Colon (tissue), 2 donors: Measurements from ENCODE around the gene KRT10.

Source experiments
- FAIRE-seq: peaks from 2 replicates; lab custom pipeline; 2012; peaks lifted over from hg19 to GRCh38; lab: Jason Lieb, UNC
- donor health status: control.
- donor health status: control.

The KRT10 gene

DNA sequence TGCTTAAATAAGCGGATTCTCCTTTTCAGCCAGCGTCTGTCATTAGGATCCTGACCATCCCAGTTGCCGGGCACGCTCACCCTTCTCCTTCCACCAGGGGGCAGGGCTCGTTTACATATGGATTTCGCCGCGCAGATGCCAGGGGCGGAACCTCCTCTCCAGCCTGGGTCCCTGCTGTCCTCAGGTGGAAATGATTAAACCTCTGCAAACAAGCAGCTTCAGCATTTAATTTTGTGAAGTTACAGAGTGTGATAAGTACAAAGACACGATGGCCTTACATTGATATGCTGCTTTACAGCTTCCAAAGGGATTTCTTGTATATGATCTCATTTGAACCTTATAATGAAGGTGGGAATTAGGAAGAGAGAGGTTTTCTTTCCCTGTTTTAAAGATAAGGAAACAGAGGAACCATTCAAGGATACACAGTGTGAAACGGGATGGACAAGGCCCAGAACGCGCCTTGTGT, 18.8 kb downstream of the KRT10 start:
- FAIRE-seq = no peak

DNA sequence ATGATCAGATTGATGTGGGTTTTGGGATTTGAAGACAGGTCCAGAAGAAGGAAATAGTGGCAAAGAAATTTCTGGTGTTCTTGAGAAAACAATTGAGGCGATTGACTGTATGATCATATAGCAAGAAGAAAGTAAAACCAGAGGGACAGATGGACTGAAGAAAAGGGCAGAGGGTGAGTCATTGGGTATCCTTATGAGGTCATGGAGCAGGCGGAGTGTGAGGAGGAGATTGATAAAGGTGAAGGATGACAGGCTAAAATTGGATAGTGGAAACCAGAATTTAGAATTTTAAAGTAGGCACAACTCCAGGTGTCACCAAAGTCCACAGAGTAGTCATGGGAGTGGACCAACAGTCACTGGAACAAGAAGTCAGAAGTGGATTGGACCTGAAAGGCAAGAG, 21.3 kb downstream of the KRT10 start:
- FAIRE-seq = no peak

DNA sequence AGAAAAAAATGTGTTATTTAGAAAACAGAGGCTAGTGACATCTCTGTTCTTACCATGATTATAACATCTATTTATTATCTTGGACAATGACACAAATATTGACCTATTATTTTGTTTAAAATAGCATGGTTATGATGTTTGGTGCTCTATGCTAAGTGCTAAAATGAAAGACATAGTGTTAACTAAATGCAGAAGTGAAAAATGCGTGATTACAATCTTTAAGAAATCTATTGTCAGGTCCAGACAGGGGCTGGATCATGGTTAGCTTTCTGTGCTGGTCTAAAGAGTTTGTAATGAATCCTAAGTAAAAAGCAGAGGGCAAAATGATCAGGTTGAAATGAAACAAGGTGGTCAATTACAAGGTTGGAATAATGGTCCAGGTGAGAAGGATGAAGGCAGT, 22.0 kb downstream of the KRT10 start:
- FAIRE-seq = no peak

DNA sequence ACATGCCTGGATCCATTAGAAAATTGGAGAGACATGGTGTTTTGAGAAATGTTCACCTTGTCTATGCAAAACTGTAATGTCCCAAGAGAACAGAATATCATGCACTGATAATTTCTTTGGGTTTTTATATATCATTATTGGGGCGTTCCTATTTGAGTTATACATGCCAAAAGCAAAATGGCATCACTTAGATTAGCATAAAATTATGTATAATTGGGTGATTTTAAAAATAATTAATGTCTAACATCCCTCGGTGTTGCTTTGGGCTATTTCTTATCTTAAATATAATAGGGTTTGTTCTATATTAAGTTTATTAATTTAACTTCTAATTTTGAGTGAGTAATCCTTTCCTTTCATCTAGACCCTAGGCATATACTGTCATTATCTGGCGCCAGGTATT, 22.6 kb downstream of the KRT10 start, which contains the start of gene KRT28:
Gene KRT28, minus strand, starts transcription at position 101 of the 400 bp plus-strand sequence. Its CDS starts 66 bp downstream, at position 35.
- no peak for FAIRE-seq

DNA sequence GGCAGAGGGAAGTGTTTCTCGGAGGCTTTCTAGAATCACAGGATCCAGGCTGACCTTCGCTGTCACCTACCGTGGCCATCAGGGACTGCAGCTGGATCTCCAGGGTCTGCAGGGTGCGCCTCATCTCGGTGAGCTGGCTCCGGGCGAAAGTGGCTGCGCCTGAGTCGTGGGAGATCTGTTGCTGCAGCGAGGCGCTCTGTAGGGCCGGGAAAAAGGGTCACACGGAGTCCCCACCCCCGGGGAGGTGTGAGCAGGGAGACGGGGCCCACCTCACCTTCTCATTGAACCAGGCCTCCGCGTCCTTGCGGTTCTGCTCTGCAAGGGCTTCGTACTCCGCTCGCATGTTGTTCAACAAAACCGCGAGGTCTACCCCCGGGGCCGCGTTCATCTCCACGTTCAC, 25.6 kb downstream of the KRT10 start:
- FAIRE-seq = no peak

DNA sequence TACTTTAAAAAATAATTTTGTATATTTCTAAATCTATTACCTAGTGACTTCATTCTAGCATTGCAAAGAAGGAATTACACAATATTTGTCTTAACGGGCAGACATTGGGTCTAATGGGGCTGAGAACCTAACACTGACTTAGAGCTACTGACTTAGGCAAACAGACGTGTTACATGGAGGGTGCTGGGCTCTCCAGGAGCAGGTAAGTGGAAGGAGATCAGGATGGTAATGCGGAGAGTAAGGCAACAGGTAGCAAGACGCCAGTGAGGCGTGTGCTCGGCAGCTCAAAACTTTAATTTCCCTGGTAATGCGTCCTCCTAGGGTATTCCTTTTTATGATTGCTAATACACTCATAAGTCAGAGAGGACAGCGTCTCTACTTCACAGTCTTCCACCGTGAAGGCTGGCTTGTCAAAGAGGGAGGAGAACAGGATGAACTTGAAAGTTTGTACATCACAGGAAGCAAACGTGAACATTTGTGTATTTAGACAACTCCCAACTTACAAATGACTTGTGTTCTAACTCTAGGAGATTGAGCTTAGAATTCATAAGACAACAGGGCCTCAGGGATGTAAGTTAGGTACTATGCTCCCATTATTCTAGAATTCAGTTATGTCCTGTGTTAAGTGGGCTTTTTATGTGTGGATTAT, 27.3 kb downstream of the KRT10 start:
- FAIRE-seq = no peak

DNA sequence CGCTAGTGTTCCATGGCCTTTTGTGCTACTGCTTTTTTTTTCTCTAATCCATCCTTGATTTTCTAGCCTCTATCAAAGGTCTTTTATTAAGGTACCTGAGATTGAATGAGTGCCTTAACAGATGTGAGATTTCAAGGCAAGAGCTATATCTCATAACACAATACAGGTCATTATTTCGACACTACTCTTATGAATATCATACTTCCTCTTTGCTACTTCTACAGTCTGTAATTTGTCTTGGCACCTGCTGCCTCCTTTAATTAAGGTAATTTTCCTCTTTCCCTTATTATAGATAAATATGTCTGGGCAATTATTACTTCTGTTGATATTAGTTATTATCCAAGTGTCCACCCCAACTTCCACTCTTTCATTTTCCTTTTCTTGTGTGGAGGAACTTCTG, 27.9 kb downstream of the KRT10 start:
- FAIRE-seq = no peak

DNA sequence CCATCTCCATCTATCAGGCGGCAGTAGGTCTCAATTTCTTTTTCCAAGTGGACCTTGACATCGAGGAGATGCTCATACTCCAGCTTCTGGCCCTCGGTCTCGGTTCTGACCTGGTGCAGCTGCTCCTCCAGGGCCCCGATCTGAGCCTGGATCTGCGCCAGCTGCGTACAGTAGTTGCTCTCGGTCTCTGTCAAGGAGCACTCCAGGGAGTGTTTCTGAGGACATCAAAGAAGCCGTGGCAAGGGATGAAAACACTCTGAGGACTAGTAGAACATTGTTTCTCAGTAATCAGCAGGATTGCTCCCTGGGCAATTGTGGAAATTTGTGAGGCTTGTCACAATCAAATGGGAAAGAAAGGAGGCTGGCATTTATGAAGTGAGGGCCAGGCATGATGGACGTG, 28.6 kb downstream of the KRT10 start:
- no peak for FAIRE-seq

DNA sequence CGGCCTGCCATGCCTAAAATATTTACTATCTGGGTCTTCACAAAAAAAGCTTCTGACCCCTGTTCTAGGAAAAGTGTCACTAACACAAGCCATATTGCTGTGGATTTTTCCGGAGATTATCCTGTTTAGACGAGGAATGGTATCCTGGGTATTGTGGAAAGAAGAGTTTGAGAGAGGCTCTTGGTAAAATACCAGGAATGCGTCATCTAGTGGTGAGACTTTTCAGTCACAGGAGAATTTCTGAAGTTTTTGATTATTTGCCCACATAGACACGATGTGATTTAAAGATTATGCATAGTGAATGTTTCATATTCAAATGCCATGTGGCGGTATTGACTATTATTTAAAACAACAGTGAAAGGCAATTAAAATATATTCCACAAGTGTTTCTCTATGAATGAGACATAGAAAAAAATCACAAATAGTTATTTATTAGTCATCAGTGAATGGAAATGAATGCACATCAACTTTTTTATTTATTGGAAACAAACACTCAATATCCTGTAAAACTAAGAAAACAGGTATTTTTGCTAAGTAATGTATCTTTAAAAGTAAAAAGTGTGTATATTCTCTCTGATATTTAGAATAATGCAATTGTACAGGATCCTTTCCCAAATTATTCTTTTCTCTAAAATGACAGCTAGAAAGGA, 30.5 kb downstream of the KRT10 start:
- FAIRE-seq = no peak

DNA sequence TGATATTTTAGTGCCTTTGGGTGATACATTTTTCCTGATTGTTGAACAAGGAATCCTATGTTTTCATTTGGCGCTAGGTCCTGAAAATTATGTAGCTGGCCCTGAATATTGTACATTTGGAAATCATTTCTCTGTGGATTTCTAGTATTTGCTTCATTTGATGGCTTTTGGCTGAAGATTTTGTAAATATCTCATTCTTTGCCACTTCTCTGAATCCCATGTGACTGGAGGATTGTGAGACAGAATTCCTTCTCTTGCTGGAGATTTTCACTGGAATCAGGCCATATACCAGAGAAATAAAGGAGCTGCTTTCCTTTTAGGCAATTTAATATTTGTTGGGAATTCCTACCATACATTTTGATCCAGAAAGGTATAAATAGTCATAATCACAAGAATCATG, 31.3 kb downstream of the KRT10 start:
- FAIRE-seq = no peak

DNA sequence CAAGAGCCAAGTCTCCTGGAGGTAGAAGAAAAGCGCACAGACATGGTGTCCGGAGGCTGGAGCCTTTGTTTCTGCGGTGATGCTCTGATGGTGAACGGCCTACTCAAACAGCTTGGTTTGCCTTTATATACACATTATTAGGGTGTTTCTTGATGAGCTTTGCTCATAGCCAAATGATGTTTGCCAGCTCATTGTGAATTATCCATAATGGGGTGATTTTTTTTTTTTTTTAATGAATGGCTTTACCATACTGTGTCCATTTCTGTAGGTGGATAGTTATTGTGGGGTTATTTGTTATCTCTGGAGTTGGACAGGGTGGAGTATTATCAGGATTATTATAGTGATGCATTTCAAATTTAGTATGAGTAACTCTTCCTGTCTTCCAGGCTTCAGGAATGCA, 40.0 kb downstream of the KRT10 start, which contains the start of gene KRT27:
Gene KRT27, minus strand, starts transcription at position 101 of the 400 bp plus-strand sequence. Its CDS starts 57 bp downstream, at position 44.
- FAIRE-seq = no peak

DNA sequence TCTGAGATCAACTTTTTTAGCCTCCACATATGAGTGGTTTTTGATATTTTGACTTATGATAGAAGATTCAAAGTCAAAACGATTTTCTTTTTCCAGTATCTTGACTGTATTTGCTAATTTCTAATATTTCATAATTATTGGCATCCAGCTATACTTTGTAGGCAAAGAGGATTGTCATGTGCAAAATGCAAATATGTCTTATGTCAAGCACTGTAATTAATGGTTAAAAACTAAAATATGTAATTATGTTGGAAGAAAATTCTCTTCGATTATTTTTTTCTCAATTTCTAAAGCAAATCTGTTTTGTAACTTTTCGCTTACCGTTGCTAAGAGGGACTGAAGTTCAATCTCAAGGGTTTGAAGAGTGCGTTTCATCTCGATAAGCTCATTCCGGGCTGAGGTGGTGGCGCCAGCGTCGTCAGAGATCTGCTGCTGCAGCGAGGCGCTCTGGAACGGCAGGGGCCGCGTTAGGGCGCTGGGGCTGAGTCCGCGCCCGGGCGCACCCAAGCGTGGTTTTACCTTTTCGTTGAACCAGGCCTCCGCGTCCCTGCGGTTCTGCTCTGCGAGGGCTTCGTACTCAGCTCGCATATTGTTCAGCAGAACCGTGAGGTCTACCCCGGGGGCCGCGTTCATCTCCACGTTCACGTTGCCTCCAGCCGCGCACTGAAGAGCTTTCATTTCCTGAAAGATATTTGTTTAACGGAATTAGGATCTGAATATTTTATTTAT, 43.1 kb downstream of the KRT10 start:
- no peak for FAIRE-seq

DNA sequence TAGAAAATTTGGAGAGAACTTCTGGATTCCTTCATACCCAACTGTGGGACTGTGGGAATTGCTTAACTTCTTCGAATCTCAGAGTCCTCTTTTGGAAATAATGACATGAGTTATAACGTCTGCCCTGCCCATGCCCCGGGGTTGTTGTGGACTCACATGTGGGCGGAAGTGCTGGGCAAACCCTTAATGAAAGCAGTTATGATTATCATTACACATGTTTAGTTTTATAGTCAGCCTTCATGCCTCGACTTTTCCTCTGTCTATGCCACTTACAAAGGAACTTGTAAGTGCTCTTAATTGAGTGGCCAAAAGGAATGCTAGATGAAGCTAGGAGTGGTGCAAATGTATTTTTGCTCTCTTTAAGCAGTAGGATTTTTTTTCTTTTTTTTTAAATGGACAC, 44.0 kb downstream of the KRT10 start:
- no peak for FAIRE-seq

DNA sequence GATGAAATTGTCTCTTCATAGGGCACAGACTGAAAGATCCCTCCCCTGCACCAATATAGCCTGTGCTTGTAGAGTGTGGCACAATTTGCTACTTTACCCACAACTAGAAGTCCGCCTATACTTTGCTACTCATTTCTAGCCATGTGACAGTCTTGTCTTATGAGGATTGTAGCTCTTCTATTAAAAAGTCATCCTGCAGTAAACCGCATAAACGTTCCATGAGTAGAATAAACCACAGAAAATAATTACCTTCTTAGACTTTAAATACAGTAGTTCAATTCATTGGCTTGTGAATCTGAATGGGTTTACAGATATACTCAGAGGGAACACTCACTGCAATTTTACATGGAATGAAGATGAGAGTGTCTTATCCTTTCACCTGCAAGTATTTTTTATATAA, 44.4 kb downstream of the KRT10 start:
- FAIRE-seq = no peak

DNA sequence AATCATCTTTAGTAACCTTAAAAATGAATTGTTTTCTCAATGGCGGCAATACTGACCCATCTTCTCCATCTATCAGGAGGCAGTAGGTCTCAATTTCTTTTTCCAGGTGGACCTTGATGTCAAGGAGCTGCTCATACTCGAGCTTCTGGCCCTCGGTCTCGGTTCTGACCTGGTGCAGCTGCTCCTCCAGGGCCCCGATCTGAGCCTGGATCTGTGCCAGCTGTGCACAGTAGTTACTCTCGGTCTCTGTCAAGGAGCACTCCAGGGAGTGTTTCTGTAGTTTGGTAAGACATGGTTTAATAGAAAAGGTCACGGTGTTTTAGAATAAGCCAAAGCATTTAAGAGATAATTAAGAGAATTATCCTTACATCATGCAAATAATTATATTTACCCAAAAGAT, 45.0 kb downstream of the KRT10 start:
- FAIRE-seq = no peak

DNA sequence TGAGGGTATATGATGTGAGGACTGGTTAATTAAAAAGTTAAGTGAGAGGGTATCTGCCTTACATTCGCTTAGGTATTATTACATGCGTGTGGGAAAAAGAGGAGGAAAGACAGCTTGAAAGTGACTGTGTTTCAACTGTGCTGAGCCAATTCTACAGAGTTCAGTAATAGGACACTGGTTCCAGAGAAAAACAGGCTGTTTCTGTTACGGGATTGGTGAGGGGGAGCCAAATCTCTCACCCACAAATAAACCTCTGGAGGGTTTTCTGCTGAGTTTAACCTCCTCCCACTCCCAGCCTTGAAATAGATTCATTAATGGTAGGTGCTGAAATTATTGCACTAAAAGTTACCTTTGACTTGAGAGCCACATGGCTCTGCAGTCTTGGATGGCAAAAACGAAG, 46.5 kb downstream of the KRT10 start:
- FAIRE-seq = no peak

DNA sequence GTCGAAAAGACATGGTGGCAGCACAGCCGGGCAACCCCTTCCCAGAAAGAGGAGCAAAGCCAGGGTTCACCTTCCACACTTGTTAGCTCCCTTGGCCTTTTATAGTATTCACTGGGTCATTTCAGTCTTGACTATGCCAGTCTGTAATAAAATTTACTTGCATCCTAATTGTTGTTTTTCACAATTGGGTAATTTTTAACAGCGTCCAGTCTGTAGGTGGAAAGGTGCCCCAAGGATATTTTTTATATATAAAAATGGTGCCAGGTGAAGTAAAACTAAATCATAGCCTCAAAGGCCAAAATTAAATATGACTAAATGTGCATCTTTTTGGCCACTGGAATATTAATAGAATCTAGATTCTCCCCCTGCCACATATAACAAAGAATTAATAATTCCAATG, 50.3 kb downstream of the KRT10 start, which contains the start of gene KRT26:
Gene KRT26, minus strand, starts transcription at position 101 of the 400 bp plus-strand sequence. Its CDS starts 88 bp downstream, at position 13.
- FAIRE-seq = no peak
